ENCODE data around the gene CD58. TPM values are rescaled to one million over a fixed set of nuclear protein-coding genes. Genes with fewer than 3 reads are reported as not detected.

CD58 gene
- total and polyA plus RNA-seq, 8 donors, result 10.1 to 39.5 (median 13.7) TPM

DNA sequence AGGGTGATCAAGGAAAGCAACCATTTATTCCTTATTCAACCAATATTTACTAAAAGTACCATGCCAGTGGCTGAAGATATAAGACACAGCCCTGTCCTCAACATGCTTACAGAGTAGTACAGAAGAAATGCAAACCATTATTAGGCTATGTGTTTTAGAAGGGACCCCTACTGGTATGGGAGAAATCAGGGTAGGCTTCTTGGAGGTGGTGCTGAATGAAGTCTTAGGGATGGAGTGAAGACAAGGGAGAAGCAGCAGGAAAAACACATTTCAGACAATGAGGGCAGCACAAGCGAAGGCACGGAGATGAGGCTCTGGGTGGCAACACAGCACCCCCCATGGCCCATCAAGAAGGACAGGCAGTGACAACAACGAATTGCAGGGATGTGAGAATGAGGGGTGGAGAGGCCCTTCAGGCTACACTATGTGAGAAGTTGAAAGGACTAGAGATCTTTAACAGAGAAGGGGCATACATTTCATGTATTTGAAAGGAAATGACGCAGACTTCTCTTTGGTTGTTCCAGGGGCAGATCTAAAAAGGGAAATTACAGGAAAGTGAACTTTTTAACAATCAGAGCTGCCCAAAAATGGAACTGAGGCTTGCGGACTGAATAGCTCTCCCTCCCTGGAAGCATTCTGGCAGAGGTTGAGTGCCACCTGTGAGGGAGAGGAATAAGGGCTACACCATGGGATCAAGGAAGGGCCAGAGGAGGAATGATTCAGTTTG lies 16.8 kb upstream of the CD58 start:
- ATAC-seq (no peak), DNase-seq (no peak)
- Histone ChIP-seq H3K36me3 (peaks cover 0 to 4% of the 10 kb centered on the region in 2 donors), H3K27me3 (no peaks in the 10 kb centered on the region), H3K9me3 (no peaks in the 10 kb centered on the region), H3K4me1 (peaks cover 0 to 7% of the 10 kb centered on the region in 2 donors), H3K27ac (no peak overlapping the region), H3K4me3 (no peak overlapping the region)
- intact Hi-C loops (cut with DNase I), result no loop called here
- TF ChIP-seq, protein P1, sequence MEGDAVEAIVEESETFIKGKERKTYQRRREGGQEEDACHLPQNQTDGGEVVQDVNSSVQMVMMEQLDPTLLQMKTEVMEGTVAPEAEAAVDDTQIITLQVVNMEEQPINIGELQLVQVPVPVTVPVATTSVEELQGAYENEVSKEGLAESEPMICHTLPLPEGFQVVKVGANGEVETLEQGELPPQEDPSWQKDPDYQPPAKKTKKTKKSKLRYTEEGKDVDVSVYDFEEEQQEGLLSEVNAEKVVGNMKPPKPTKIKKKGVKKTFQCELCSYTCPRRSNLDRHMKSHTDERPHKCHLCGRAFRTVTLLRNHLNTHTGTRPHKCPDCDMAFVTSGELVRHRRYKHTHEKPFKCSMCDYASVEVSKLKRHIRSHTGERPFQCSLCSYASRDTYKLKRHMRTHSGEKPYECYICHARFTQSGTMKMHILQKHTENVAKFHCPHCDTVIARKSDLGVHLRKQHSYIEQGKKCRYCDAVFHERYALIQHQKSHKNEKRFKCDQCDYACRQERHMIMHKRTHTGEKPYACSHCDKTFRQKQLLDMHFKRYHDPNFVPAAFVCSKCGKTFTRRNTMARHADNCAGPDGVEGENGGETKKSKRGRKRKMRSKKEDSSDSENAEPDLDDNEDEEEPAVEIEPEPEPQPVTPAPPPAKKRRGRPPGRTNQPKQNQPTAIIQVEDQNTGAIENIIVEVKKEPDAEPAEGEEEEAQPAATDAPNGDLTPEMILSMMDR (IDR thresholded peaks at IDR 0.05), result no peak

DNA sequence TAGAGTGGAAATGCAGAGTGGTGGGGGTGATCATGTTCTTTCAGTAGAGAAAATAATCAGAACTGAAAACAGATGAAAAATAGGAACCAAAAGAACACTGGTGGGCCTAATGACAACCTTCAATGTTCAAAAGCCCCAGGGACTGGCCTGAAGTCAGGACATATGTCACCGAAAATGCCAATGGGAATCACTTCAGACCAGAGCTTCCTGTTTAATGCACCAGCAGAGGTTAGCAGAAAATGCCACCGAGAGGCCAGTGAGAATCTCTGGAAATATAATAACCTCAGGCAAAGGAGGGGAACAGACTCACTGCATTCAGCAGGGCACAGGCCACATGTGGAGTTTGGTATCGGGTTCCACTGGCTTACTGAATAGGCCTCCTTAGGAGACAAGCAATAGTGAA lies 15.9 kb upstream of the CD58 start:
- Histone ChIP-seq H3K27ac (no peak overlapping the region), H3K9me3 (no peaks in the 10 kb centered on the region), H3K4me1 (peaks cover 0 to 7% of the 10 kb centered on the region in 2 donors), H3K36me3 (peaks cover 0 to 4% of the 10 kb centered on the region in 2 donors), H3K27me3 (no peaks in the 10 kb centered on the region), H3K4me3 (no peak overlapping the region)
- ATAC-seq (no peak), DNase-seq (no peak)
- TF ChIP-seq, protein P1 (IDR thresholded peaks at IDR 0.05), result no peak
- intact Hi-C loops (cut with DNase I), result no loop called here

DNA sequence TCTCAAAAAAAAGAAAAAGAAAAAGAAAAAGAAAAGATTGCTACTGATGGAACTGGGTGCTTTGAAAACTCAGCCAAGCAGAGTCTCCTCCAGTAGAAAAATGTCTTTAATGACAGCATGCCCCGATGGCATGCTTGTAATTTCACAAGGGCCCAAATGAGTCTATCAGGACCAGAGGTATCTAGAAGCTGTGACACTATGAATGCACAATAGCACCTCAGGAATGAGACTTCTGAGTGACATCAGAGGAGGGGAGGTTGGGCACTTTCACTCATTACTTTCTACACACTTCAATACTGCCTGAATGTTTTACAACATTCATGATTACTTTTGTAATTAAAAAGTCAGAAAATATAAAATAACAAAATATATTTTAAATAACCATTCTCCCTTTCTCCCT lies 15.1 kb upstream of the CD58 start:
- TF ChIP-seq, protein P1 (IDR thresholded peaks at IDR 0.05), result no peak
- H3K9me3 ChIP-seq, result no peaks in the 10 kb centered on the region
- peaks cover 0 to 7% of the 10 kb centered on the region in 2 donors for H3K4me1 ChIP-seq
- no peak overlapping the region for H3K27ac ChIP-seq
- intact Hi-C loops (cut with DNase I), result no loop called here
- no peak overlapping the region for H3K4me3 ChIP-seq
- no peak for DNase-seq
- peaks cover 0 to 4% of the 10 kb centered on the region in 2 donors for H3K36me3 ChIP-seq
- no peak for ATAC-seq
- no peaks in the 10 kb centered on the region for H3K27me3 ChIP-seq

DNA sequence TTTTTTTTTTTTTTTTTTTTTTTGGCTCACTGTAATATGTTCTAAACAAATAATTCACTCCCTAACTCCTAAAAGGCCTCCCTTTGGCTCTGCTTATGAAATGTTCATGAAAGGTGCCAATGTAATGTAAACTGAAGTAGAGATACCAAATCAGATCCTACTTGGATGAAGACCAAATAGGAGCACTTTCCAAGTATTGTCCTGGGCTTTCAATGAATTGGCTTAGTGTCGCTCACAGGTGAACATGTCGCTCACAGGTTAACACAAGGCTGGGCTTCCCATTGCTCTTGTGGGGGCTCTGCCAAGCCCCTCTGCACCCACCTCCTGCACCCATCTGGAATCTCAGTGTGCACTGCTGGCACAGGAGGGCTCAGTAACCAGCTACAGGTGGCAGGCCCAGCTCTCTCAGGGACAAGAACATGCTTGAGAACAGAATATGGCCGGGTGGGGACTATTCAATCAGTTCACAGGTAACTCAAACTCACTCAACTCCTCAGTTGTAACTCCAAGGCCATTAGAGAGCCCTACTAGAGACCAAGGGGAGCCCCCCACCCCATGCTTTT lies 10.6 kb upstream of the CD58 start:
- Histone ChIP-seq H3K36me3 (peaks cover 0 to 4% of the 10 kb centered on the region in 2 donors), H3K4me3 (no peak overlapping the region), H3K4me1 (peaks cover 0 to 9% of the 10 kb centered on the region in 2 donors), H3K27ac (no peak overlapping the region), H3K27me3 (no peaks in the 10 kb centered on the region), H3K9me3 (no peaks in the 10 kb centered on the region)
- intact Hi-C loops (cut with DNase I), result no loop called here
- ATAC-seq, result no peak
- DNase-seq, result no peak
- TF ChIP-seq, protein P1 (IDR thresholded peaks at IDR 0.05), result no peak

DNA sequence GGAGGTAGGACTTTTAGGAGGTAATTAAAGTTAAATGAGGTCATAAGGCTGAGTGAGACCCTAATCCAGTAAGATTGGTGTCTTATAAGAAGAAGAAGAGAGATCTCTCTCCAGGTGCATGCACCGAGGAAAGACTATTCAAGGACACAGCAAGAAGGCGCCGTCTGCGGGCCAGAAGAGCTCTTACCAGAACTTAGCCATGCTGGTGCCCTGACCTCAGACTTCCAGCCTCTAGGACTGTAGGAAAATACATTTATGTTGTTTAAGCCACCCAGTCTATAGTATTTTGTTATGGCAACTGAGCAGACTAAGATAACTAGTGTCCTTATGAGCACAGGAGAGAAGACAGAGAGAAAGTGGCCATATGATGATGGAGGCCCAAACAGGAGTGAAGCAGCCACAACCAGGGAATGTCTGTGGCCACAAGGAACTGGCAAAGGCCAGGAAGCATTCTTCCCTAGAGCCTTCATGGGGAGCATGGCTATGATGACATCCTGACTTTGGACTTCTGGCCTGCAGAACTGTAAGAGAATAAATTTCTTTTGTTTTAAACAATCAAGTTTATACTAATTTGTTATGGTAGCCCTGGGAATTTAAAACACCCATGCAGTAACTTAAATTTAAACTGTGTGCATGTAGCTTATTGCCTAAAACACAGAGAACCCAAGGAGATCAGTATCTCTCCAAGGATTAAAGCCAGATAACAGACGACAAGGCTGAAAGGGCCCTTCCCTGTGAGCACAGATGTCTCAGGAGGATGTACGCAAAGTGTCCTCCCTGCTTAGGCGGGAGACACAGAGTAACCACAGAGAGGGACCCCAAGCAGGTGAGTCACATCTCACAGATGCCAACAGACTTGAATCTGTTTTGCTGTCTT lies 9.9 kb upstream of the CD58 start:
- H3K4me1 ChIP-seq, result peaks cover 0 to 9% of the 10 kb centered on the region in 2 donors
- DNase-seq, result no peak
- TF ChIP-seq, protein P1 (IDR thresholded peaks at IDR 0.05), result no peak
- H3K27ac ChIP-seq, result no peak overlapping the region
- H3K4me3 ChIP-seq, result no peak overlapping the region
- no peak for ATAC-seq
- H3K36me3 ChIP-seq, result peaks cover 0 to 4% of the 10 kb centered on the region in 2 donors
- intact Hi-C loops (cut with DNase I), result no loop called here
- no peaks in the 10 kb centered on the region for H3K27me3 ChIP-seq
- H3K9me3 ChIP-seq, result no peaks in the 10 kb centered on the region
